ENCODE data around the gene SHISAL2B.

SHISAL2B gene

DNA sequence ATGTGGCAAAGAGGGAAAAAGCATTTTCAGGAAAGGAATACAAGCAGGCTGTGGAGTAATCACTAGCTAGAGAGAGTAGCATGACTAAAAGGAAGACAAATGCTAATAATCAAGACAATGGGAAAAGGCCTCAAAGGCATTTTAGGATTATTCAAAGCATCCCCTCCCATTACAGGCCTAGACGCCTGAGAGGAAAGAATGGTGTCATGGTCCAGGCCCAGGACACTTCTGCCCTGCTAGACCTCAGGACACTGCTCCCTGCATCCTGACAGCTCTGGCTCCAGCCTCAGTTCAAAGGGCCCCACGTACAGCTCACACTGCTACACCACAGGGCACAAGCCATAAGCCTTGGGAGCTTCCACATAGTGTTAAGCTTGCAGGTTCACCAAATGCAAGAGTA is 40.8 kb upstream of the SHISAL2B start:
- H3F3A ChIP-seq (ENCODE audit: insufficient read depth, low read length) = no peaks in the 10 kb centered on the region

GRCh38 chr5:64653766-64654560 is 36.3 kb upstream of the SHISAL2B start:
- Histone ChIP-seq H3K4me3 (ENCODE audit: low read length) (no peak overlapping the region), H3K79me2 (ENCODE audit: low read length) (no peaks in the 10 kb centered on the region), H4K20me1 (ENCODE audit: insufficient read depth, low read length) (no peaks in the 10 kb centered on the region), H3K4me1 (ENCODE audit: low read length) (no peaks in the 10 kb centered on the region; the same call in 1 of the 2 replicates), H3K27ac (ENCODE audit: low read length) (no peak overlapping the region), H3K4me2 (ENCODE audit: low read depth, low read length) (no peak overlapping the region), H3K27me3 (replicated peaks; ENCODE audit: insufficient read depth, low read length) (no peaks in the 10 kb centered on the region), H3K36me3 (replicated peaks; ENCODE audit: insufficient read depth, low read length) (no peaks in the 10 kb centered on the region), H2AFZ (ENCODE audit: low read length) (no peak overlapping the region), H3K9me2 (replicated peaks; ENCODE audit: insufficient read depth, low read length) (no peaks in the 10 kb centered on the region), H3F3A (ENCODE audit: insufficient read depth, low read length) (no peaks in the 10 kb centered on the region), H3K9ac (ENCODE audit: low read length) (no peak overlapping the region), H3K9me3 (replicated peaks; ENCODE audit: insufficient read depth, low read length) (no peaks in the 10 kb centered on the region)
- no peak for DNase-seq
- no peak for TF ChIP-seq EZH2 (optimal IDR thresholded peaks at IDR 0.05; ENCODE audit: low read depth, low read length)
- TF ChIP-seq EZH2phosphoT487 (IDR thresholded peaks at IDR 0.05; ENCODE audit: low read length) = no peak
- no peak for TF ChIP-seq CTCF (IDR thresholded peaks at IDR 0.05; ENCODE audit: low read length)

More for the DNA sequence above, 40.8 kb upstream of the SHISAL2B start:
- Histone ChIP-seq H3K27ac (ENCODE audit: low read length) (no peak overlapping the region), H3K4me2 (ENCODE audit: low read depth, low read length) (no peak overlapping the region), H4K20me1 (ENCODE audit: insufficient read depth, low read length) (no peaks in the 10 kb centered on the region), H3K9me3 (replicated peaks; ENCODE audit: insufficient read depth, low read length) (no peaks in the 10 kb centered on the region), H3K79me2 (ENCODE audit: low read length) (no peaks in the 10 kb centered on the region), H2AFZ (ENCODE audit: low read length) (no peak overlapping the region), H3K27me3 (replicated peaks; ENCODE audit: insufficient read depth, low read length) (no peaks in the 10 kb centered on the region), H3K9me2 (replicated peaks; ENCODE audit: insufficient read depth, low read length) (no peaks in the 10 kb centered on the region), H3K4me3 (ENCODE audit: low read length) (no peak overlapping the region), H3K9ac (ENCODE audit: low read length) (no peak overlapping the region), H3K4me1 (ENCODE audit: low read length) (no peaks in the 10 kb centered on the region; the same call in 1 of the 2 replicates), H3K36me3 (replicated peaks; ENCODE audit: insufficient read depth, low read length) (no peaks in the 10 kb centered on the region)
- TF ChIP-seq CTCF (IDR thresholded peaks at IDR 0.05; ENCODE audit: low read length) (no peak), EZH2phosphoT487 (IDR thresholded peaks at IDR 0.05; ENCODE audit: low read length) (no peak), EZH2 (optimal IDR thresholded peaks at IDR 0.05; ENCODE audit: low read depth, low read length) (no peak)
- no peak for DNase-seq

DNA sequence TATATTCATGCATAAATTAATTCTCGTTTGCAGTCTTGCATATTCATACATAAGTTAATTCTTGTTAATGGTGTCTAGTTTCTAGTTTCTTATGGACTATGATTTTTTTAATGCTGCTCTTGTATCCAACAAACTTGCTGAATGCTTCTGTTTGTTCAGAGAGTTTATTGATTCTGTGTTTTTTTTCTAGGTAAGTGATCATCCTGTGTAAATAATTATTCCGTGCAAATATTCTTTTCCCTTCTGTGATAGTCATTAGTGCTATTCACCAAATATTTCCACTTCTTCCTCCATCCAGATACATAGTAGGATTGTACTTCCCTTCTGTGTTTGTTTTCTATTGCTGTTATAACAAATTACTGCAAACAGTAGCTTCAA is 35.8 kb upstream of the SHISAL2B start:
- H3K9ac ChIP-seq (ENCODE audit: low read length) = no peak overlapping the region
- H2AFZ ChIP-seq (ENCODE audit: low read length) = no peak overlapping the region
- H3K36me3 ChIP-seq (replicated peaks; ENCODE audit: insufficient read depth, low read length) = no peaks in the 10 kb centered on the region
- H3K4me2 ChIP-seq (ENCODE audit: low read depth, low read length) = no peak overlapping the region
- H3K9me2 ChIP-seq (replicated peaks; ENCODE audit: insufficient read depth, low read length) = no peaks in the 10 kb centered on the region
- H3K9me3 ChIP-seq (replicated peaks; ENCODE audit: insufficient read depth, low read length) = no peaks in the 10 kb centered on the region
- no peak for TF ChIP-seq EZH2 (optimal IDR thresholded peaks at IDR 0.05; ENCODE audit: low read depth, low read length)
- no peak overlapping the region for H3K27ac ChIP-seq (ENCODE audit: low read length)
- DNase-seq = no peak
- H3F3A ChIP-seq (ENCODE audit: insufficient read depth, low read length) = no peaks in the 10 kb centered on the region
- H3K79me2 ChIP-seq (ENCODE audit: low read length) = no peaks in the 10 kb centered on the region
- H3K4me1 ChIP-seq (ENCODE audit: low read length) = no peaks in the 10 kb centered on the region; the same call in 1 of the 2 replicates
- H3K4me3 ChIP-seq (ENCODE audit: low read length) = no peak overlapping the region
- H3K27me3 ChIP-seq (replicated peaks; ENCODE audit: insufficient read depth, low read length) = no peaks in the 10 kb centered on the region
- H4K20me1 ChIP-seq (ENCODE audit: insufficient read depth, low read length) = no peaks in the 10 kb centered on the region

GRCh38 chr5:64655596-64655995 is 34.7 kb upstream of the SHISAL2B start:
- Histone ChIP-seq H3K4me2 (ENCODE audit: low read depth, low read length) (no peak overlapping the region), H3K4me1 (ENCODE audit: low read length) (no peaks in the 10 kb centered on the region; the same call in 1 of the 2 replicates), H4K20me1 (ENCODE audit: insufficient read depth, low read length) (no peaks in the 10 kb centered on the region), H3K79me2 (ENCODE audit: low read length) (no peaks in the 10 kb centered on the region), H3K36me3 (replicated peaks; ENCODE audit: insufficient read depth, low read length) (no peaks in the 10 kb centered on the region), H3F3A (ENCODE audit: insufficient read depth, low read length) (no peaks in the 10 kb centered on the region), H2AFZ (ENCODE audit: low read length) (no peak overlapping the region), H3K9me2 (replicated peaks; ENCODE audit: insufficient read depth, low read length) (no peaks in the 10 kb centered on the region), H3K27ac (ENCODE audit: low read length) (no peak overlapping the region), H3K27me3 (replicated peaks; ENCODE audit: insufficient read depth, low read length) (no peaks in the 10 kb centered on the region), H3K9me3 (replicated peaks; ENCODE audit: insufficient read depth, low read length) (no peaks in the 10 kb centered on the region), H3K4me3 (ENCODE audit: low read length) (no peak overlapping the region), H3K9ac (ENCODE audit: low read length) (no peak overlapping the region)
- no peak for DNase-seq
- TF ChIP-seq EZH2phosphoT487 (IDR thresholded peaks at IDR 0.05; ENCODE audit: low read length) (no peak), CTCF (IDR thresholded peaks at IDR 0.05; ENCODE audit: low read length) (no peak), EZH2 (optimal IDR thresholded peaks at IDR 0.05; ENCODE audit: low read depth, low read length) (no peak)

Measured in MM.1S (cell line).